LNCAP (cell line): Measurements from ENCODE around the gene MST1R.

Experiments
- CTCF ChIP-seq: fragments of 450-650 bp; IDR thresholded peaks from 2 replicates; pipeline ENCODE4 v1.5.1; 2017; ENCODE audit warnings: mild to moderate bottlenecking

MST1R gene

GRCh38 chr3:49906073-49906743 is 2.5 kb upstream of the MST1R start:
- peak; percentile 59 for TF ChIP-seq CTCF

GRCh38 chr3:49902511-49903345 is 945 bp downstream of the MST1R start:
- no peak for TF ChIP-seq CTCF

- TF ChIP-seq CTCF = no peak
Observed at GRCh38 chr3:49901366-49902339, 2.0 kb downstream of the MST1R start.

GRCh38 chr3:49900491-49901153 is 3.1 kb downstream of the MST1R start:
- TF ChIP-seq CTCF = no peak

- no peak for TF ChIP-seq CTCF
Observed at GRCh38 chr3:49899815-49900214, 3.9 kb downstream of the MST1R start.

- no peak for TF ChIP-seq CTCF
Observed at GRCh38 chr3:49898991-49899390, 4.7 kb downstream of the MST1R start.

- no peak for TF ChIP-seq CTCF
Observed at GRCh38 chr3:49896345-49896744, 7.3 kb downstream of the MST1R start.
